HUES6 (cell line): Measurements from ENCODE around the gene AK2.

Experiments
- H3K27ac ChIP-seq: 2 replicates; pipeline ENCODE4 v1.7.0; 2013; ENCODE audit warnings: low read depth, mild to moderate bottlenecking, low read length, inconsistent platforms
- H3K27me3 ChIP-seq: 2 replicates; pipeline ENCODE4 v1.6.1; 2013; ENCODE audit warnings: low read length; ENCODE audit not compliant: control insufficient read depth, insufficient read depth
- H3K36me3 ChIP-seq: 2 replicates; pipeline ENCODE4 v1.6.1; 2013; ENCODE audit warnings: low read length; ENCODE audit not compliant: control insufficient read depth, insufficient read depth
- H3K4me1 ChIP-seq: 2 replicates; pipeline ENCODE4 v1.6.1; 2013; ENCODE audit warnings: low read length; ENCODE audit not compliant: control insufficient read depth, insufficient read depth
- H3K4me3 ChIP-seq: 2 replicates; pipeline ENCODE4 v1.5.1; 2013; ENCODE audit warnings: low read depth, low read length
- H3K9ac ChIP-seq: one replicate; pipeline ENCODE4 v1.6.1; 2013; ENCODE audit warnings: mild to moderate bottlenecking, low read length
- H3K9me3 ChIP-seq: 2 replicates; pipeline ENCODE4 v1.6.1; 2013; ENCODE audit warnings: low read depth, low read length; ENCODE audit not compliant: control insufficient read depth, insufficient read depth

AK2 gene

GRCh38 chr1:33007190-33008050 lies 29.3 kb downstream of the AK2 start:
- Histone ChIP-seq H3K27me3 (no peaks in the 10 kb centered on the region), H3K9ac (no peak overlapping the region), H3K27ac (no peak overlapping the region), H3K4me3 (no peak overlapping the region), H3K36me3 (peaks cover 47% of the 10 kb centered on the region), H3K4me1 (peaks cover 13% of the 10 kb centered on the region; the same call in 1 of the 2 replicates), H3K9me3 (no peaks in the 10 kb centered on the region)

- H3K27ac ChIP-seq: no peak overlapping the region
- no peak overlapping the region for H3K9ac ChIP-seq
Observed at GRCh38 chr1:33005838-33006421, 30.8 kb downstream of the AK2 start.

GRCh38 chr1:33005117-33005837 lies 31.4 kb downstream of the AK2 start:
- no peak overlapping the region for H3K9ac ChIP-seq
- H3K4me1 ChIP-seq: peaks cover 16% of the 10 kb centered on the region; the same call in 1 of the 2 replicates
- H3K9me3 ChIP-seq: no peaks in the 10 kb centered on the region
- no peaks in the 10 kb centered on the region for H3K27me3 ChIP-seq
- no peak overlapping the region for H3K27ac ChIP-seq
- H3K4me3 ChIP-seq: no peak overlapping the region
- peaks cover 27% of the 10 kb centered on the region for H3K36me3 ChIP-seq

More at GRCh38 chr1:33005838-33006421, 30.8 kb downstream of the AK2 start:
- Histone ChIP-seq H3K27me3 (no peaks in the 10 kb centered on the region), H3K36me3 (peaks cover 33% of the 10 kb centered on the region), H3K4me1 (peaks cover 13% of the 10 kb centered on the region; the same call in 1 of the 2 replicates), H3K9me3 (no peaks in the 10 kb centered on the region), H3K4me3 (no peak overlapping the region)

DNA sequence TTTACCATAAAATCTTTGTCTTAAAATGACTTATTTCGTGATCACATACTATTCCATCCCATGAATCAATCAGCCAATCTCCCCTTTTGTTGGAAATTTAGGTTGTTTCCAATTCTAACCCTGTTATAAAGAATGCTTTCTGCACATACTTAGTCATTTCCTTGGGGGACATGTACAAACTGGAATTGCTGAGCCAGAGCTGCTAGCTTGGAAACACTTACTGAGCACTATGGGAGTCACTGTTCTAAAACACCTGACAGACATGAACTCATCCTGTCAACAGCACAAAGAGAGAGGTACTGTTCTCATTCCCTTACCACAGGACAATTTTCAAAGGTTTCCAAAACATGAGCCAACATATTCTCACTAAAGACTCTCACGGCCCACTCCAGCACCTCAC lies 32.1 kb downstream of the AK2 start:
- Histone ChIP-seq H3K27me3 (no peaks in the 10 kb centered on the region), H3K36me3 (peaks cover 23% of the 10 kb centered on the region), H3K27ac (no peak overlapping the region), H3K9ac (no peak overlapping the region), H3K4me3 (no peak overlapping the region), H3K4me1 (peaks cover 16% of the 10 kb centered on the region; the same call in 1 of the 2 replicates), H3K9me3 (no peaks in the 10 kb centered on the region)

DNA sequence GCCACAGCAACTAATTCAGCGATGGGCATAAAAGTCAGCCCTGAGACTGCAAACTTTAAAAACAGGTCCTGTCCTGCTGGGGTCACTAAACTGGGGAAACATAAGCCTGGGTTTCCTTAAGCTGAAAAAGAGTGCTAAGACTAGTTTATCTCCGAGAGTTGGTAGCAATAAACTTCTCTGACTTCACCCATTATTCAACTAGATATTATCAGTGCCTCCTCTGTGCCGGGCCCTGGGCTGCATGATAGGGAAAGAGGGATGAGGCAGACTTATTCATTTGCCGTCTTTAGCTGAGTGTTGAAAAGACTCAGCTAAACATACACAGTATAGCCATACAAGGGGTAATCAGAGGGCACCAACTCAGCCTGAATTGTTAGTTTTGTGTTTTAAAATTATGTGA lies 33.0 kb downstream of the AK2 start:
- H3K27me3 ChIP-seq: no peaks in the 10 kb centered on the region
- peaks cover 16% of the 10 kb centered on the region; the same call in 1 of the 2 replicates for H3K4me1 ChIP-seq
- no peak overlapping the region for H3K4me3 ChIP-seq
- no peak overlapping the region for H3K9ac ChIP-seq
- H3K9me3 ChIP-seq: no peaks in the 10 kb centered on the region
- H3K36me3 ChIP-seq: peaks cover 13% of the 10 kb centered on the region
- no peak overlapping the region for H3K27ac ChIP-seq

DNA sequence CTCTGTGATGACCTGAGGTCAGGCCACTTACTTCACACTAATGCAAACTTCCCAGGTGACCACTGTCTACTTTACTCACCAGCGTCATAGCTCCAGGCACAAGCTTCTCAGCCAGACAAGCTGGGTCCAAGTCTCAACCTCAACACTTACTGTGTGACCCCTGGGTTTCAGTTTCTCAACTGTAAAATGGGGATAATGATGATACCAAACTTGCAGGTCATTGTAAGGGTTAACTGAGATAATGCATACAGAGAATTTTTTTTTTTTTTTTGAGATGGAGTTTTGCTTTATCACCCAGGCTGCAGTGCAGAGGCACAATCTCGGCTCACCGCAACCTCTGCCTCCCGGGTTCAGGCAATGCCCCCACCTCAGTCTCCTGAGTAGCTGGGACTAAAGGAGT lies 34.7 kb downstream of the AK2 start:
- no peaks in the 10 kb centered on the region for H3K27me3 ChIP-seq
- peaks cover 10% of the 10 kb centered on the region; the same call in 1 of the 2 replicates for H3K4me1 ChIP-seq
- no peaks in the 10 kb centered on the region; the same call in 1 of the 2 replicates for H3K36me3 ChIP-seq
- H3K9me3 ChIP-seq: no peaks in the 10 kb centered on the region
- H3K27ac ChIP-seq: no peak overlapping the region
- no peak overlapping the region for H3K4me3 ChIP-seq
- H3K9ac ChIP-seq: no peak overlapping the region

DNA sequence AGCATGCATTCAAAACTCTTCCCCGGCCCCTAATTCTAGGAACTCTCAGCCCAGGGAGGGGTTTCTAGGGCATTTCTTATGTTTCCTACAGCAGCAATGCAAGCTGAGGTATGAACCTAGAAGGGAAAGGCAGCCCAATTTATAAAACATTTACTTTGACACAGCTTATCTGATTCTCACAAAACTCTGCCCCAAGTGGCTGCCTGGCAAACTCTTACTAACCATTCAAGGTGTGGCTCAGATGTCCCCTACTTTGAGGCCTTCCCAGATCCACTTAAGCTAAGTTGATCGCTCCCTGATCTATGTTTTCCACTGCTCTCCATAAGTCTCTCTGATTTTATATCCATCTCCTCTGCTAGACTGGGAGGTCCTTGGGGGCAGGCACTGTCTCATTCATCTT lies 35.4 kb downstream of the AK2 start:
- H3K4me1 ChIP-seq: peaks cover 7% of the 10 kb centered on the region; the same call in 1 of the 2 replicates
- no peaks in the 10 kb centered on the region for H3K36me3 ChIP-seq
- no peak overlapping the region for H3K27ac ChIP-seq

GRCh38 chr1:33000427-33001026 lies 36.2 kb downstream of the AK2 start:
- H3K9ac ChIP-seq: no peak overlapping the region
- no peak overlapping the region for H3K4me3 ChIP-seq
- no peaks in the 10 kb centered on the region for H3K36me3 ChIP-seq
- H3K4me1 ChIP-seq: peaks cover 4% of the 10 kb centered on the region; the same call in 1 of the 2 replicates
- no peaks in the 10 kb centered on the region for H3K27me3 ChIP-seq
- no peaks in the 10 kb centered on the region for H3K9me3 ChIP-seq
- H3K27ac ChIP-seq: no peak overlapping the region

More for the DNA sequence above, 35.4 kb downstream of the AK2 start:
- Histone ChIP-seq H3K27me3 (no peaks in the 10 kb centered on the region), H3K9ac (no peak overlapping the region), H3K4me3 (no peak overlapping the region), H3K9me3 (no peaks in the 10 kb centered on the region)

DNA sequence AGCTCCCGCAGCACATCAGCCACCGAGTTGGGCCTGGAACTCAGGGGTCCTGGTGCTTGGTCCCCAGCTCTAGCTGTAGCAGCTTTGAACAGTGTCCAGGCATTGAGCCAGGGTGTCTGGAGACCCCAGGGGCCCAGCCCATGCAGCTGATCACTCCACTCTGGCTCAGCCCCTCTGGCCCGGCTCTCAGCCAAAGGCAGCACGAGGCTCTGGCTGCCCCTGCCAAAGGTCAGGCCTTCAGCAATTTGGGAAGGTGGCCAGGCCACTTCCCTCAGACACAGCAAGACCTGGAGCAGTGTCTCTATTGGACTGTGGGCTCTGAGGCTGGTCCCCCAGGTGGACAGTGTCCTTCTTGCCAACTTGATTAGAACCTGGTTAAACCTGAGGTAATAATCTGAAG lies 37.7 kb downstream of the AK2 start:
- Histone ChIP-seq H3K27ac (no peak overlapping the region), H3K36me3 (no peaks in the 10 kb centered on the region), H3K4me1 (peaks cover 4% of the 10 kb centered on the region; the same call in 1 of the 2 replicates)

GRCh38 chr1:32998064-32998463 lies 38.6 kb downstream of the AK2 start:
- H3K27me3 ChIP-seq: no peaks in the 10 kb centered on the region
- H3K4me3 ChIP-seq: no peak overlapping the region
- H3K27ac ChIP-seq: no peak overlapping the region
- no peak overlapping the region for H3K9ac ChIP-seq
- H3K36me3 ChIP-seq: no peaks in the 10 kb centered on the region
- peaks cover 4% of the 10 kb centered on the region; the same call in 1 of the 2 replicates for H3K4me1 ChIP-seq
- H3K9me3 ChIP-seq: no peaks in the 10 kb centered on the region

More for the DNA sequence above, 37.7 kb downstream of the AK2 start:
- H3K9me3 ChIP-seq: no peaks in the 10 kb centered on the region
- H3K27me3 ChIP-seq: no peaks in the 10 kb centered on the region
- H3K9ac ChIP-seq: no peak overlapping the region
- H3K4me3 ChIP-seq: no peak overlapping the region
